NCI-H2029 treated with DMSO at 0.1 percent for 48 hours (cell line): Measurements from ENCODE around the gene PLAAT4.
"Not testable (repeated sequence)": the region's sequence is repeated elsewhere in the genome, so short reads cannot be mapped to it uniquely, and the experiment has no call there.

Experiments used
- DNase-seq: peaks from one replicate; lab custom pipeline; 2025; lab: John Stamatoyannopoulos, UW

Gene PLAAT4

DNA sequence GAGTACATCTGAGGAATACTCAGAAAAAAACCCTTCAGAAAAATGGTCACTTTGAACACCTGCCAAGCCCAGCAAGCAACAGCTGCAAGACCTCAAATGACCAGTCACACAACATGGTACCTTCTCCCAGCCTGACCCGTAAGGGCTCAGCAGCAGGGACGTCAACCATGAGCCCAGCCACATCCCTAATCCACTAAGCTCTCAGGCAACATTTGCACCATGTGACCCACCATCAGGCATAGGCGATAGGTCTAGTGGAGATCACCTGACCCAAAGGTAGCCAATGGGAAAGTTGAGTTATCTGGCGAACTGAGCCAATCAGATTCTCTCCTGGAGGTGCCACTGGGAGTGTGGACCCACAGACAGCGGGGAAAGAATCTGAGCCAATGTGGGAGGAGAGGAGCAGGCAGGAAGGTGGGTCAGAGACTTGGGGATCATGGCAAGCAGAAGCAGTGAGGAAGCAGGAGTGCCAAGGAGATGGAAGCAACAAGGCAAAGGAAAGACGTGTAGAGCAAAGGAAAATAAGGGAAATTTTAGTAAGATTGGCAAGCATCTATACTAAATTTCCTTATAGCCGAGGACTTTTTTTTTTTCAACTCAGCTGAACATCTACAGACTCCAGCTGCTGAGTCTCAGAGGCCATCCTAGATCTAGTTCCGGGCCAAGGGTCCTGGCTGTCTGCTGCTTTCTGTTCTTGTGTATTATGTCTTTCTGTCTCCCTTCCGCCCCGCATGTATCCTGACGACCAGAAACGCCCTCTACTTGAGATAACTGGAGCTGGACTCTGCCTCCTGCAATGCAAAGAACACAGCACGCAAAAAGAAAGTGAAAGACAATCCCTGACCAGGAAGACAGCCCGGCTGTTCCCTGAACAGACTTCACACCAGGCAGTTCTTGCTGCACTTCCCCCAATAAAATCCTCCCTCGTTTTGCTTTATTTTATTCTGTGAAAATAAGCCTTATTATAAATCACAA, 37.6 kb downstream of the PLAAT4 start:
- DNase-seq: peak; percentile 86

DNA sequence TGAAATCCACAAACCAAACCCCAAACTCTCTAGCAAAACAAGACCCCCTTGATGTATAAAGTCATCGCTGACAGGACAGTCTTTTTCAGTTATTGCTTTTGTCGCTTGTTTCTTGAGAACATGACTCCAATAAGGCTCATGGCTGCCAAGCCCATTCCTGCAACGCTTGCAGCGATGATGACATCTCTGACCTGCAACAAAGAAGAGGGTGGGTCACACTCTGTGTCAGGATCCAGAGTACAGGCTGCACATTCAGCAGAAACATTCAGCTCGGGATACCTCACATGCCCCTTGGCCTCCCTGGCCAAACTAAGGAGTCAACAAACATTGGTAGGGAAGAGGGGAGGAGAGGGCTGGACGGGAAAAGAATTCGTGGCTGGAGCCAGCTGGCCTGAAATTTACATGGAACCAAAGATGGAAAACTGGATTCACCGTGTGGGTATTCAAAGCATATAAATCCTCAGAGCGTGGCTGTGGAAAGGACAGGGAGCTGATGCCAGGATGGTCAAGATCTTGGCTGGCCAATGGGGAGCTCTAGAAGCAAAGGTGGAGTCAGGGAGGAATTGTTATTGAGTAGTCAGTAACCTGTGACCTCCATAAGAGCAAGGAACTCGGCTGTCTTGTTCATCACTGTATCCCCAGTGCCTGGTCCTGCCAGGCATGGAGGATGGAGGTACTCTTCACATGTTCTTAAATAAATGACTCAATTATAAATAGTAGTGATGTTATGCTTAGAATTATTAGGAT, 38.4 kb downstream of the PLAAT4 start:
- DNase-seq: no peak

DNA sequence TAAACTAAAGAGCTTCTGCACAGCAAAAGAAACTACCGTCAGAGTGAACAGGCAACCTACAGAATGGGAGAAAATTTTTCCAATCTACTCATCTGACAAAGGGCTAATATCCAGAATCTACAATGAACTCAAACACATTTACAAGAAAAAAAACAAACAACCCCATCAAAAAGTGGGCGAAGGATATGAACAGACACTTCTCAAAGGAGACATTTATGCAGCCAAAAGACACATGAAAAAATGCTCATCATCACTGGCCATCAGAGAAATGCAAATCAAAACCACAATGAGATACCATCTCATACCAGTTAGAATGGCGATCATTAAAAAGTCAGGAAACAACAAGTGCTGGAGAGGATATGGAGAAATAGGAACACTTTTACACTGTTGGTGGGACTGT, 42.3 kb downstream of the PLAAT4 start:
- DNase-seq: not testable (repeated sequence)

DNA sequence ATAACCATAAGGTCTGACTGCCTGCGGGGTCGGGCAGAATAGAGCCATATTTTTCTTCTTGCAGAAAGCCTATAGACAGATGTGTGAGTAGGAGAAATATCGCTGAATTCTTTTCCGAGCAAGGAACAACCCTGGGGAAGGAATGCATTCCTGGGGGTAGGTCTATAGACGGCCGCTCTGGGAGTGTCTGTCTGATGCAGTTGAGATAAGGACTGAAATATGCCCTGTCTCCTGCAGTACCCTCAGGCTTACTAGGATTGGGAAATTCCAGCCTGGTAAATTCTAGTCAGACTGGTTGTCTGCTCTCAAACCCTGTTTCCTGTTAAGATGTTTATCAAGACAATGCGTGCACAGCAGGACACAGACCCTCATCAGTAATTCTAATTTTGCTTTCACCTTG, 44.6 kb downstream of the PLAAT4 start:
- DNase-seq: not testable (repeated sequence)

DNA sequence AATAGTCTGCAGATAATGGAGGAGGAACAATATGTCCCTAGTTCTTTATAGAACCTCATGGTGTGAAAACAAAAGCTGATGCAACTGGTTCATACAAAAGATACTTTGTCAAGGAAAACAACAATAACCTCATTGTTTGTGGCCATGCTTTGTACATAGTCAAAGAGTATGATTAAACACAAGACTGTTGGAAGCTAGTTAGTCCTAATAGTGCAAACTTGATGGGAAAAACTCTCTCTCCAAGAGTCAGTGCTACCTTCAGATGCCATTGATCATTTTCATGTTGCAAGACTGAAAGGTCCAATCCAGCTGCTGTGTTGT, 46.7 kb downstream of the PLAAT4 start:
- no peak for DNase-seq

DNA sequence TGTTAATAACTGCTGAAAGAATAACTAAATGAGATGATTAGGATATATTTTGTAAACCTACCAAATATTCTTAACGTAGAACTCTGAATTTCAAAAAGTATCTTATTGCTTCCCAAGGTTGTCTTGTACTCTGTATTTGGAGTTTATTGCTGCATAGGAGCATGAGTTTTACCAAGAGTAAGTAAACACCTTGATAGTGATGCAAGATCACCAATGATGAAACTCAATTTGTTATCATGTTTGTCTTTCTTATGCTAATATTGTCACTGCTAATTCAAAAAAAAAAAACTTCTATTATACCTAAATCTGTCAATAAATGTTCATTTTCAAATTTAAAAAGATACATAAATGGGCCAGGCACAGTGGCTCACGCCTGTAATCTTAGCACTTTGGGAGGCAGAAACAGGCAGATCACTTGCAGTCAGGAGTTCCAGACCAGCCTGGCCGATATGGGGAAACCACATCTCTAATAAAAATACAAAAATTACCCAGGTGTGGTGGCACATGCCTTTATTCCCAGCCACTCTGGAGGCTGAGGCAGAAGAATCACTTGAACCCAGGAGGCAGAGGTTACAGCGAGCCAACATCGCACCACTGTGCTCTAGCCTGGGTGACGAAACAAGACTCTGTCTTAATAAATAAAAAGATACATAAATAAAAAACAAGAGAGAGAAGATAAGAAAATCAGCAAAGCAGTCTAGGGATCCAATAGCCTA, 50.0 kb downstream of the PLAAT4 start:
- no peak for DNase-seq

DNA sequence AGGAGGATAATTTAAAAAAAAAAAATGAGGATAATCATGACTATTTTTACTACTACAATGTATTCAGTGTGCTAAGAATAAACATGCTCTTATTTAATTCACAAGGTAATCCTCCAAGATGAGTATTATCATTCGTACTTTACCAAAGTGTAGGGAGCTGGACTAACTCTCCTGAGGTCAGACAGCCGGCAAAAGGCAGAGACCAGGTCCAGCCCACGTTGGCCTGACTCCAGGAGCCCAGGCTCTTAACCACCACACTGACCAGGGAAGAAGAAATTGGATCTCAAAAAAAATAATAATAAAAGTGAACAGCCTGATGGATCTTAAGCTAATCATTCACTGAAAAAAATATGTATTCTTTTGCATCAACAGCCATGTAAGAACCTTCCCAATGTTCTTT, 52.4 kb downstream of the PLAAT4 start:
- no peak for DNase-seq

DNA sequence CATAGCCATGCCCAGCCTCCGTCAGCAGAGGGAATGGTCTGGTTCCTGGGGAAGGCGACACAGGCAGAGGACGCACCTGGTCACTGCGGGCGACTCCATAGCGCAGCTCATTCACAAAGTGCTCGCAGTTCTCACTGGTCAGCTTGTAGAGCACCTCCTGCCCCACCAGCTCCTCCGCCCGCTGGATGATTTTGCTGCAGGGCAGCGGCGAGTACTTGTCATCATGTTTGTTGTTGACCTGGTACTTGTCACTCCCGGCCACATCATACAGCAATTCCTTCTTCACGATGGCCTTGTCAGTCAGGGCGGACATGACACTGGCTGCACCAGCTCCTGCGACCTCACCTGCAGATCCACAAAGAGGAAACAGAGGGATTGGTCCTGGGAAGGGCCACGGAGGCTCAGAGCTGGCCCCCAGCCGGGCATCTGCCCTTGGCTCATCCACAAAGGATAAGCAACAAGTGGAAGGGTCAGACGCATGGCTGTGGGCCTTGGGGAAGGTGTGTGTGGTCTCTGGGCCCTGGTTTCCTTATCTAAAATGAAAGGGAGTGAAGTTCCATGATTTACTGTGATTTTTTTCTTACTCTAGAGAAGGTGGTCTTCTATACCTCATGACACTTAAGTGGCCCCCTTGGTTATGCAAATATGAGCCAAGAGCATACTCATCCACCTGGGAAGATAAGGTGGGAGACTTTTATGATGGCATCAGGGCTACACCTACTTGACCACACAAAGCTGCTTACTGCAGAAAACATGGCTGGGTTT, 53.6 kb downstream of the PLAAT4 start:
- no peak for DNase-seq

DNA sequence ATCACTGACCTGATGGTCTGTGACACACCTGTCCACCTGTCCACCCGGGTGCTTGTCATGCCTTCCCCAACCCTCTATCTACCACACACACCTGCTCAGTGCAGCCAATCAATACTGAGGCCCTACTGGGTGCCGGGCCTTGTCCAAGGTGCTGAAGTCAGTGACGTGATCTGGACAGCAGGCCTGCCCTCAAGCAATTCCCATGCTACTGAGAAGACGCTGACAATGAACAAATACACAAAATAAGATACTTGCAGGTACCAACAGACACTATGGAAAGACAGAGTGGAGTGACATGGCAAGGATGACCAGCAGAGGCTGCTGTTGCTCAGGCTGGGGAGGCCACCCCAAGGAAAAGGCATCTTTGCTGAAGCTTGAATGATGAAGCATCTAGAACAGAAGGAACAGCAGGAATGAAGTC, 56.4 kb downstream of the PLAAT4 start:
- no peak for DNase-seq

DNA sequence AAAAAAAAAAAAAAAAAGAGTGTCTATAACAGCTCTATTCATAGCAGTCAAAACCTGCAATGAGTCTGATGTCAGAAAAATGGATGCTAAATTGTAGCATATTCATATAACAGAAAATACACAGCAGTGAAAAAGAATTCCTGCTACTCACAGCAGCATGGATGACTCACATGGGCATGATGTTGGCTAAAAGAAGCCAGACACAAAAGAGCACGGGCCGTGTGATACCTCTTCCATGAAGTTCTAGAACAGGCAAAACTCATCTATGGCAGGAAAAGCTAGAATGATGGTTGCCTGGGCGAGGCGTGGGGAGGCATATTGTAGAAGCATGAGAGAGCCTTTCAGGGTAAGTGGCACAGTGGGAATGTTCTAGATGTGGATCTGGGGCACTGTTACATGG, 58.7 kb downstream of the PLAAT4 start:
- DNase-seq: no peak
